GM04503 (cell line): Measurements from ENCODE around the gene AFAP1.

Experiments used
- DNase-seq: peaks from one replicate; pipeline ENCODE4 v3.0.0-alpha.2; 2012; ENCODE audit warnings: low read depth

AFAP1 gene

DNA sequence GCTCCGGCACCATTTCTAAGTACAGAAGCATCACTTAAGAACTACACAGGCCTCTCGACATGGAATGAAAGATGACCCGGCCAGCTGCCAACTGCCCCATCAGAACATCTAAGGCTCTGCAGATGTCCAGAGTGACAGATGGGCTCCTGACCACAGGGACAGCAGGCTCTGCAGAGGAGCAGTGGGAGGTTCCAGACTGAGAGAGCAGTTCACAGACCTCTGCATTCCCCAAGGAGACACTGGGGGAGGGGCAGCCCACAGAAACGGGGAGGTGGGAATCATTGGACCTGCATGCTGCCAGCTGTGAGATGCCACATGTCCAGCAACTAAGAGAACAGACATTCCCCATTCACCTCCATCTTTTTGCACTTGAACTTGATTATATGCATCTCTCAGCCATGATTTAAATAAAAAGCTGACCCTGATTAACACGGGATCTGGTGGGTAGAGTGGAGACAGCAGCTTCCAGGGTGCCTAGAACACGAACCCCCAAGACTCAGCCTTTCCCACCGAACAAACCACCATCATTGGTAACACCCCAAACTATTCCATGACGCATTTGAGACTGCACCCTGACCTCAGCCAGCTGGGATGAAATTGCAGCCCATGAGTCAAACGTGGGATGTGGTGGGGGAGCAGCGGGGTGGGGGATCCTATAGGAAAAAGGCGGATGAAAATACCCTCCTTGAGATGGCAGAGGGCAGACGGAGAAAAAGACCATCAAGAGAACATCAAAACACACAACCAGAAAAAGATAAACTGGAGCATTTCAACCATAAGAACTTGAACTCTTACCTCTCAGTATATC, 47.2 kb downstream of the AFAP1 start:
- DNase-seq = peak; percentile 31

DNA sequence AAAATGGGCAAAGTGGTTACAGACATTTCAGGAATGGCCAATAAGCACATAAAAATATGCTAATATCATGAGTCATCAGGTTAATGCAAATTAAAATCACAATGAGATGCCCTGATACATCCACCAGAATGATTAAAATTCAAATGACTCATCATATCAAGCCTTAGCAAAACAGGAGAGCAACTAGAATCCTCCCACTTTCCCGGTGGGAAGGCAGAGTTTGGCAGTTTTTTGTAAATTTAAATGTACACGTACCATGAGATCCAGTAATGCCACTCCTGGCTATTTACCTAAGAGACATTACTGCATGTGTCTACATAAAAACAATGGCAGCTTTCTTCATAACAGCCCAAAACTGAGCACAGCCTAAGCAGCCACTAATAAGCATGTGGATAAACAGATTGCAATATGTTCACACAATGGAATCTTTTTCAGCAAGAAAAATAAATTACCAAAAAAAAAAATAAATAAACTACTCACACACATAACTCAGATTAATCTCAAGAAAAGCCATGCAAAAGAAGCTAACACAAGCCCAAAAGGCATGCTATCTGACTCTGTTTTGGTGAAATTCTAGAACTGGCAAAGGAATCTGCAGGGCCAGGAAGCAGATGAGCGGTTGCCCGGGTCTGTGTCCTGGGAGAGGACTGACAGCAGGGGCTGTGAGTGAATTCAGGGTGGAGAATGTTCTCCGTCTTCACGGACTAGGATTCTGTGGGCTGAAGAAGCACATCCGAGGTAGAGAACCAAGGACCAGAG, 48.8 kb downstream of the AFAP1 start:
- DNase-seq = peak; percentile 87

DNA sequence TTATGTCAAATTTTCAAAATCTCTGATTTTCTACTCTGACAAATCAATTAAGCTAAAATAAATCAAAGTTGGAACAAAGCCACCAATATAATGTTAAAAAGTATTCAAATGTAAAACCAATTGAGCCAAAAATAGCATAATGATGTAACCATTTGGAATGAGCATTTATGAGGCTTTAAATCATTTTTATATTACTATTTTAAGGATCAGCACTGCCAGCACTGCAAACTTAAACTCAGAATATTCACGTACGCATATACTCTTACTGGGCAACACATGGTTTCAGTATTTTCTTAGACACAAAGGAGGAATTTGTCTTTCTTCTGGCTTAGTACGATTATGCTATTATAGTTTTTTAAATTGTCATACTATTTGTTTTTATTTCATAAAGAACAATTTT, 52.2 kb downstream of the AFAP1 start:
- no peak for DNase-seq

DNA sequence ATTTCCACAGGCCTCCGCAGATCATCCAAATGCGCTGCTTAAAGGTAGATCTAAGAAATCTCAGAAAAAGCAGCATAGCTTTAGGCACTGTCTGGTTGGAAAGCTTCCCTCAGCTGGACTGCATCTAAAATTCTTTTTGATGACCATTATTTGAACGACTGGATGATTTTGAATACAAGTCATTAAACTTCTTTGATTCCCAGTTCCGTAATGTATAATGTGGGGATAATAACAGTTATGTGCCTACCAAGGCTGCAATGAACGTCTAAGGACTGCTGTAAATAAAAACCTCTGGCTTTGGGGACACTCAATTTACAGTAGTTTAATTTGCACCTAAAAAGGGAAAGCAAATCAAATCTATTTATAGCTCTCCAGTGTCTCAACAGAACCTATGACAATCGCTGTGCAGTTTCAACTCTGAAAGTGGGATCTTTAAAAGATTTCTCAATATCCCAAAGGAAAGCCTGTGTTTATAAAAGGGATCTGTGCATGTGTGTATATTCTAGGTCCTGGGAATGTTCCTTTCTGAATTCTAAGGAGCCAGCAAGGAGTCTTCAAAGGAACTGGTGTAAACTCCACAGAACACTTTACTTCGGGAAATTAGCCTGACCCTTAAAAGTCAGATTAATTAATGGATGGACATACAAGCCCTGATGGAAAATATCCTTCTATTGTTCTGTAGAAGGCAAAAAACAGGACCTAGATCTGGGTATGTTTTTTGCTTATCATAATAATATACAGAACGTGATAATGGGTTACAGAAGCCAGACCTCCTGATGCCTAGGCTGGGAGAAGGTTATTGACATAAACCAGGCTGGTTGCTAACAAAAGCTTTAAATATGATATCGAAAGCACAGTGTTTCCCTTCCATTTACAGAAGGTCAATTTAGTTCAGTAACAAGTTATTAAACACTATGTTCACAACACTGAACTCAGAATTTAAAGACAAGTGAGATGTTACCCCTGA, 53.4 kb downstream of the AFAP1 start:
- DNase-seq = no peak

DNA sequence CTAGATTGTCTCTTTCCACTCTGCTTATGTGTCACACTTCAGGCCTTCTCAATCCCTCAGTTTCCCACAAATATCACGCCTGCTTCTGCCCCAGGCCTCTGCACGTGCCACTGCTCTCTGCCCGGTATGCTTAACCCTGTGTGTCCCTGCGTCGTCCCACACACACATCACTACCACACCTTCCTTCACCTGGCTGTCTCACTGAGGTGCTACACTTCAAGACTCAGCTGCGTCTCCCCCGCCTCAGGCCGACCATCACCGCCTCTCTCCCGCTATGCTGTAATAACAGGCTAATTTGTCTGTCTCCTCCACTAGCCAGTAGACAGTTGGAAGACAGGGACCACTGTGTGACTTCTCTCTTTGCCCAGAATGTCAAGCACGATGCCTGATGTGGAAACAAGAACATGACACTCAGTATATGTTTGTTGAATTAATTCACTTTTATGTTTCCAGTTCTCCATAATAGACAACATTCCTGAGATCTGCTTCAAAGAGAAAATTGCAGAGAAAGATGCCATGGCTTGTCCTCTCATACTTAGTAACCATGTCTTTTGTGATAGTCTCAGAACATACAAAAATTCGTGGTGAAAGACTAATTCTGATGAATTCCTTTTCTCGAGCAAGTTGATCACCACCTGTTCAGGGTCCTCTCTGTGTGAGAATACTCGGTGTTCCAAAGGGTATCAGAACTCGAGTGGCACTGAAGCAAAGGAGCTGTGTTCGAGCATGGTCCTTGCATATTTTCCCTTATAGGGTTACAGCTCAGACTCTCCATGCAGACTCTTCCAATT, 54.2 kb downstream of the AFAP1 start:
- no peak for DNase-seq

DNA sequence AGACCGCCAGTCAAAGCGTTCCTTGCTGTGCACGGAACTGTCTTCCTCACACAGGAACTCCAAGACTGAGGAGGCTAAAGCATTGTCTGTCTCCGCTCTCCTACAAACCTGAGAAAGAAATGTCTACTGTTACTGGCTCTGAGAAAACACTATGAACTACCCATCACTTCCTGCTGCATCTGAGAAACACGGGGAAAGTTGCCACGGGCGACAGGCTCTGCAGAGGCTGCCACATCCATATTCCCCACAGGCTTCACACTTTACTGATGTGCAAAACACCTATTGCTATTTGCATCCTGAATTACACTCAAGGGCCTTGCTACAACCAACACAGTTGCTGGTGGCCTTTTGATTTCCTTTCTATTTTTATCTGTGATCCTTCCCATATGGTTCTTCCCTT, 59.0 kb downstream of the AFAP1 start:
- DNase-seq = no peak

DNA sequence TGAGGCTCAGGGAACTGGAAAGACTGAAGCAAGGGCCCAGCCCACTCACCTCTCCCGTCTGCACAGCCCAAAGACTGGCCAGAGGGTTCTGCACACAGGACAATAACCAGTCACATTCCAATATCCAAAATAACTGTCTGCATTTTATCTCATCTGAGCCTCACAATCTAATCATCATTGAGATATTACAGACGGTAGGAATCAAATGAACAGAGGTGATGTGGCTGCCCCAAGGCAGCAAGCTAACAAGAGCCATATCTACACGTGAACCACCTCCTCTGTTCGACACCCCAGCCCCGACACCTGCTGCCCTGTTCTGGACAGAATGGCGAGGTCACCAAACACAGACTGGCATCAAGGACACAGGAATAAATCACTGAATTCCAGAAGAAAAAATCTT, 60.5 kb downstream of the AFAP1 start:
- no peak for DNase-seq

DNA sequence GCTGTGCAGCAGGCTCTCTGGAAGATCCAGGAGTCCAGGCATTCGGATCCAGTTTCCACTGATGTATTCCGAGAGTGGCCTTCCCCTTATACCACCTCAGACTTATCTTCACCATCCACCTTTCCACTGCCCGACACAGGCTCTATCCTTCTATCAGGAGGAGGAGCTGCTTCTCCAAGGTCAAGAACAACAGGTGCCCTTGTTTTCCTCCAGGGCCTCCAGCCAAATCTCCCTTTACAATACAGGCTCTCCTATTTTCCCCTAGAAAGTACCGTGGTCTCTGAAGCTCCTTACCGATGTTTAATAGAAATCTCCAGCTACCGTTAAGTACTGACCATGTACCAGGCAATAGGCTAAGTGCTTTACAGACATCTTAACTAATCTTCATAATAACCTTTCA, 61.3 kb downstream of the AFAP1 start:
- no peak for DNase-seq

DNA sequence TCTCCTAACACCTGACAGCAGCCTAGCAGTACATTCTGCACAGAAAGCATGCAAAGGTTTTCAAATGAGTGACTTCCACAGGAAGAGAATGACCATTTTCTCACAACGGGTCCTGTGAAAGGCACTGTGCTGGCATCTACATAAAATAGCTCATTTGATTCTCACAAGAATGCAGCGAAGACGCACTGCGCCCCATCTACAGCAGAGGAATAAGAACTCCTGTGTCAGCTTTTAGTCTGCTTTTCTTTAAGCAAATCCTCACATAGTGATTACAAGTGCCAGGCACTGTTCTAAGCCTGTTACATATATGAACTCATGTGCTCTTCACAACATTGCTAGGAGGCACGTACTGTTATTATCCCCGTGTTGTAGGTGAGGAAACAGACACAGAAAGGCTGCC, 62.5 kb downstream of the AFAP1 start:
- DNase-seq = no peak

DNA sequence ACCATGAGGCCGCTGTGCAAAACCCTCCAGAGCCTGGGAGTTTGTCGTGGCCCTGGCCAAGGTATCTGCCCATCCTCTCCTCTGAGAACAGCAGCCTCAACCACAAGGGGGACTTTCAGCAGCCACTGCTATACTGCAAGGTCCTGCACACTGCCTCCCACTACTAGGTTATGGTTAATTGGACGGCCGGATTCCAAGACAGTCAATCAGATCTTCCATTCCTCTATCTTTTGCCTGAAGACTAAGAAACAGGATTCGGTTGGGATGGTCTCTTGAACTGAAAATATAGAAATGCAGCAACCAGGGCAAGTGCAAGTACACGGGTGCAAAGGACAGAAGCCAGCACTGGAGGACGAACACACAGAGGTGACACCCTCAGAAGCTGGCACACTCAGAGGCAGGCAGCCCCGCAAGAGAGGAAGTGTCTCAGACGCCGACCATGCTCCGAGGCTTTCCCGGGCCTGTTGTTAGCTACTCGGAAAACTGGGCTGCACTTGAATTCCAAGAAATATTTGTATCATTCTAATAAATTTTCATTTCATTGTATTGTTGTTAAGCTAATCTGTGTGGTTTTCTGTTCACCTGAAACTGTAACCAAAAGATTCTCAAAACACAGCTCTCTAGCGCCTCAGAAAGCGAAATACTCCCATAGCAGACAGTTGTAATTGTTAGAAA, 63.3 kb downstream of the AFAP1 start:
- DNase-seq = no peak

DNA sequence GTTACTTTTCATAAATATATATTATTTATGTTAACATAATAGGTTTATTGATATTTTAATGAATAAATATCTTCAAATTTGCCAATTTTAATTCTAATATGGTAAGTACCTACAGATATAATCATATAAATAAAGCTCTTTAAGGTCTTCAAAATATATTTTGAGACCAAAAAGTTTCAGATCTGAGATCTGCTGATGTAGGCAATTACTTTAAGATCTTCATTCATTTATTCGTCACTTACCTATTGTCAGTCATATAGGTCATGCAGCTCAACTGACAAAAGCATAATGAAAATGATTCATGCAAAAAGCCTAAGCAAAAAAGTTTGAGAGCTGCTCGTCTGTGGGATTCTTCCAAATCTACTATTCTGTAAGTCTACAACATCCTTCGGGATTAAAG, 64.8 kb downstream of the AFAP1 start:
- DNase-seq = no peak

DNA sequence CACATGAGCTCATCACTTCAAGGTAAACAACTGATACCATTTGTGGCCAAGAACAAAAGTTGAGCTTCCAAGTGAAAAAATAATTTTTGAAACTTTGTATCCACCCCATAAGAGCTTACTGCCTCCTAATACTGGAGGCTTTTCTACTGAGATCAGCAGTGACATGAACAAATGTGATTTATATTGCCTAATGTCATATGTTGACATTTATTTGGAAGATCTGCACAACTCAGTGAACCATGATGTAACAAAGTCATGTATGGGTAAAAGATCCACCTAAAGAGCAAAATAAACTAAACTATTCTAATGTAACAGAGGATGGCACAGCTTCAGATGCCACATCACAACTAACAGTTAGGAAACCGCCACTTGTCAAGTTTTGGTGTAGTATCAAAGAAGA, 65.8 kb downstream of the AFAP1 start:
- DNase-seq = no peak

DNA sequence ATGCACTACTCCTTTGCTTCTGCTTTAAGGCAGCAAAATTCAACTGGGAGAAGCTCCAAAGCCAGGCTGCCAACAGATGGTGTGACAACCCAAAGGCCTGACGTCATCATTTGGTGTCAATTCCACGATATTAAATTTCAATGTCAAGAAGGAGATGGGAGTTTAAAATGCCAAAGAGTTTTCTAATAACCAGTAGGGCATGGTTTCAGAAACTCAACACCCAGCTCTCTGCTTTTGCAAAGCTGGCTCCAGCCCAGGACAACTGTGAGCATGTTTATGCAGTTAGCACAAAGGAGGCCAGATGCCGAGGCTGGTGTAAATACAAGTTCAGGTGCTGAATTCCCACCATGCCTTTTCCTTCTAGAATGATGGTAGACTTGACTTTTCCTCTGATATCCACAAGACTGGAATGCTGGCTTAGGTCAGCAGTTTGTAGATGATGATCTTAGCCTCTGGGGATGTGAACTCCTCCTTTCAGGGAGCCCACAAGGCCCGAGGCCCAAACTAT, 67.3 kb downstream of the AFAP1 start:
- peak; percentile 85 for DNase-seq

DNA sequence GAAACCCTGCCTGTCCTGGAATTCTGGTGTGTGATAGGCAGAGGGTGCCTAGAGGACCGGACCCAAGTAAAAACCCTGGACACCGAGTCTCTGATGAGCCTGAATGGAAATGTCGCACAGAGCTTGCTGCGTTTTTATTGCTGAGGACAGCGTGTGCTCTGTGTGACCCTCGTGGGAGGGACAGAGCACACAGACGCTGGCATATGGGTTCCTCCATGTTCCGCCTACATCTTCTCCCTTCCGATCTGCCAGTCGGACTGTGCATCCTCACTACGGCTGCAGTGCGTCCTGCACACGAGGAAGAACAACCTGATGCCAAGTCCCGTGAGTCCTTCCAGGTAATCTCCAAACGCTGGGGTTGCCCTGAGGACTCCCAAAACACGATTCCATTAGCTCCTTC, 68.3 kb downstream of the AFAP1 start:
- DNase-seq = no peak

DNA sequence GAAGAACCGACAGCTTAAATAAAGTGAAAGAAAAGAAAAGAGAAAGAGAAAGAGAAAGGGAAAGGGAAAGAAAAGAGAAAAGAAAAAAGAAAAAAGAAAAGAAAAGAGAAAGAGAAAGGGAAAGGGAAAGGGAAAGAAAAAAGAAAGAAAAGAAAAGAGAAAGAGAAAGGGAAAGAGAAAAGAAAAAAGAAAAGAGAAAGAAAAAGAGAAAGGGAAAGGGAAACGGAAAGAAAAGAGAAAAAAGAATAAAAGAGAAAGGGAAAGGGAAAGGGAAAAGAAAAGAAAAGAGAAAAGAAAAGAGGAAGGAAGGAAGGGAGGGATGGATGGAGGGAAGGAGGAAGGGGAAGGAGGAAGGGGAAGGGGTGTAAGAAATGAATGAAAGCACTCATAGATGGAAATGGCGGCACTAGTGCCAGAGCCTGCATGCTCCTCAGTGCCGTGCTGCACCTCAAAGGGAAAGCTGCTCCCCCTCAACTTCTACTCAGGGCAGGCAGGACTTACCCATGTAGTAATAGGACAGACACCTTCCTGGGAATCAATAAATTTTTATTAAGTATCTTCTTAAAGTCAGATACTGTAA, 70.7 kb downstream of the AFAP1 start:
- DNase-seq = no peak

DNA sequence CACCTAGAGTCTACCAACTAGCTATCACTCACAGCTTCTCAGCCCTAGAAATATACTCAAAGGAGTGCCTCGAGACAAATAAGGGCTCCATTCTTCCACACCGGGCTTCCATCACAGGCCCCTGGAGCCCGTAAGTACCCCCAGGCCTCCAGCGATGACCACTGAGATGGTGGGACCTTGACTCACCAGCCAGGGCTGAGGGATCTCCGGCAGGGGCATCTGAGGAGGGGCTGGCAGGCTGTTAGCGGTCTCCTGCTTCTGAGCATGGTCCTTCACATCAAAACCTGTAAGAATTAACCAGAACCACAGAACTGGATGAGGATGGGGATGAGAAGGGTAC, 71.3 kb downstream of the AFAP1 start:
- no peak for DNase-seq

DNA sequence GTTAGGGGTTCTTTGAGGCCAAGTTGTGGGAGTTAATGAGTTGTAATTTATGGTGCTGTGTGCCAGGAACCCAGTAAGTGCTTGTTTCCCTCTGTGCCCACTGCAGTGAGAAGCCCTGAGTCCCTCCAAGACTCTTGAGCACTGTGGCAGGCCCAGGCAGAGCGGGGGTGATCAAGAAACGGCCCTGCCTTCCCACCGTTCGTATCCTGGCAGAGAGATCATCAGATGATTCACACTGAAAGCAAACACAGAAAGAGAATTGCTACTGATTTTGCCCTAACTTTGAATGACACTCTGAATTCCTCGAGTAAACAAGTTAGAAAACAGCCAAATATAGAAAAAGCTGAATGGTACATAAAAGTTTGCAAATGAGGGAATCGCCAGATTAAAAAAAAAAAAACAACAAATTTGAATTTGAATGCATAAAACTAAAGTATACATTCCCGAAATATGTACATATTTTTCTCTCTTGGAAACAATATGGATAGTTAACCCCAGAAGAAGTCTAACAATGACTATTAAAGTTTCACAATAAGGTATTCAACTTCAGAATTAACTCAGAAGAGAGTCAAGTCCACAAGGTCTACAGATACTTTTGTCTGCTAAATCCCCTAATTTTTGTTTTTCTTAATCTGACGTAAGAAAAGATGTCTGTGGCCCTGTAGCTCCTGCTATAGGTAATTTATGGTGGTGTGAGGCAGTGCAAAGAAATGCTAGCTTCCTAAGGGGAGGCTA, 71.8 kb downstream of the AFAP1 start:
- DNase-seq = no peak

DNA sequence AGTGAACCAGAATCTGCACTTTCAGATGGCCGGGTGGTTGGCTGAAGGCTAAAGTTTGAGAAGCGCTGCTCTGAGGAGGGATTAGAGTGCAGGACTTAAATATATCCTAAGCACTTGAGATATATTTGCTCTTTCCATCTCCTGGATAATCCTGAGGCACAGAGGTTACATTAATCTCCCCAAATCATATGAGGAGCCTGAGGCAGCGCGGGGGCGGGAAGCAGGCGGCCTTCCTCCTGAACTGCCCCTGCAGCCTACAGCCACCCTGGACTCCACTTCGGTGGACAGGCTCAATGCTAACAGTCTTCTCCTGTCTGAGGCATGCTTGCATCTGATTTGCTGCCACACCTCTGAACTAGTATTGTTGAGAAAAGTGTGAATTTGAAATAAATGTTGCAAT, 72.5 kb downstream of the AFAP1 start:
- no peak for DNase-seq

DNA sequence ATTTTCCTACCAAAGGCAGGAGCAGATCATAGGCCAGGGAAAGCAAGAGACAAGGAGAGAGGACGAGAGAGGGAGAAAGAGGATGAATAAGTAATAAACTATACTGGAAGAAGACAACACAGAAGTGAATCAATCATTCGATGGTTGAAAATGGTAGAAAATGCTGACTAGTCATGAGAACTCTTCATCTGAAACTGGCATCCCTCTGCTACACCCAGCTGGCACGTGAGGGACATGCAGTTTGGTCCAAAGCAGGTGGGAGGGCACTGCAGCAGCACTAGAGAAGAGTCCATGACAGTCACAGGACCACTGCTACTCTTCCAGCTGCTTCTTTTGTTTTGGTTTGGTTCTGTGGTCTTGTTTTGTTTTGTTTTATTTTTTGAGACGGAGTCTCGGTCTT, 74.1 kb downstream of the AFAP1 start:
- no peak for DNase-seq

DNA sequence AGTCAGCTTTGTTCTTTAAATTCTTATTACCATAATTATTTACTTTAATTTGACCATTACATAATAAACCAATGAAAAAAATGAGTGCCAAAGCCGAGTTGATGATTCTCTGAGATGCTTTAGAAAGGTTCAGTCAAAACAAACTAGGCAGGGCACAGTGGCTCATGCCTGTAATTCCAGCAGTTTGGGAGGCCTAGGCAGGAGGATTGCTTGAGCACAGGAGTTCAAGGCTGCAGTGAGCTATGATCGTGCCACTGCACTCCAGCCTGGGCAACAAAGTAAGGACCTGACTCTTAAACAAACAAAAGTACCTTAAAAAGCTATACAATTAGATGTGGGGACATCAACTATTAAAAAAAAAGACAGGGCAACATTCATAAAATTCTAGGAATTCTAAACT, 75.0 kb downstream of the AFAP1 start:
- DNase-seq = no peak
